ENCODE measurements around the gene YBX3. TPM values are rescaled to one million over a fixed set of nuclear protein-coding genes. Genes with fewer than 3 reads are reported as not detected.

The YBX3 gene
- polyA plus RNA-seq, 1 donor from 2014 or later = 3.4 TPM

DNA sequence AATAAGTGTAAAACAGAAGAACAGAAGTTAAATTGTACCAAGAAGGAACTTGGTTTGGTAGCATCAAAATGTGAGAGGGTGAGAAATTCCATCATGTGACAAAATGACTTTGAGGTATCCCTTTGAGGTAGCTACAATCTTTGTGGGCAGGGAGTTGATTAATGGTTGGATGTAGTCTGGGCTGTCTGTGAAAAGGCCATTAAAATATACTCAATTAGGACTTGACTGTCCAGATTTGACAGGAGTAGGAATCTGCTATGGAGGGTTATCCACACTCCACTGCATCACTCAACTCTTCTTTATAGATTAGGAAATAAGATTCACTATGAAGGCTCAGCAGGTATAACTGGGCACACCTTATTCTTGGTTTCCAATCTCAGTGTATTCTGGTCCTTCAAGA is 7.4 kb upstream of the YBX3 start:
- TF ChIP-seq CTCF (IDR thresholded peaks at IDR 0.05; ENCODE audit: poor library complexity, severe bottlenecking) (no peak), POLR2AphosphoS5 (IDR thresholded peaks at IDR 0.05) (no peak), EZH2 (IDR thresholded peaks at IDR 0.05; ENCODE audit: borderline replicate concordance, insufficient read depth, low read length, poor library complexity, severe bottlenecking) (no peak), EP300 (conservative IDR thresholded peaks at IDR 0.05; ENCODE audit: poor library complexity, severe bottlenecking) (no peak)
- H3F3A ChIP-seq (ENCODE audit: insufficient read depth, low read length, poor library complexity, severe bottlenecking) = no peaks in the 10 kb centered on the region
- H3K9ac ChIP-seq (ENCODE audit: low read length) = no peak overlapping the region
- no peak overlapping the region for H2AFZ ChIP-seq (ENCODE audit: low read depth, low read length)
- H4K20me1 ChIP-seq (ENCODE audit: insufficient read depth) = no peaks in the 10 kb centered on the region
- H3K79me2 ChIP-seq (replicated peaks; ENCODE audit: insufficient read depth, low read length) = no peaks in the 10 kb centered on the region
- H3K27ac ChIP-seq (ENCODE audit: low read length) = no peak overlapping the region
- H3K9me3 ChIP-seq (ENCODE audit: low read length) = no peaks in the 10 kb centered on the region
- H3K36me3 ChIP-seq (ENCODE audit: insufficient read depth, low read length) = no peaks in the 10 kb centered on the region
- H3K4me2 ChIP-seq (ENCODE audit: low read length) = no peak overlapping the region
- no peaks in the 10 kb centered on the region for H3K27me3 ChIP-seq (ENCODE audit: insufficient read depth, low read depth, low read length)
- no peak overlapping the region for H3K4me3 ChIP-seq (ENCODE audit: low read length)
- no peaks in the 10 kb centered on the region for H3K9me2 ChIP-seq (ENCODE audit: insufficient read depth, low read length)

- H3F3A ChIP-seq (ENCODE audit: insufficient read depth, low read length, poor library complexity, severe bottlenecking) = no peaks in the 10 kb centered on the region
- H3K27ac ChIP-seq (ENCODE audit: low read length) = no peak overlapping the region
- TF ChIP-seq TAF1 (IDR thresholded peaks at IDR 0.05; ENCODE audit: low read depth) (no peak), MXI1 (conservative IDR thresholded peaks at IDR 0.05; ENCODE audit: poor library complexity, severe bottlenecking) (no peak), EP300 (conservative IDR thresholded peaks at IDR 0.05; ENCODE audit: poor library complexity, severe bottlenecking) (no peak)
- no peak overlapping the region for H2AFZ ChIP-seq (ENCODE audit: low read depth, low read length)
- H3K27me3 ChIP-seq (ENCODE audit: insufficient read depth, low read depth, low read length) = peaks cover 19% of the 10 kb centered on the region
- H3K4me3 ChIP-seq (ENCODE audit: low read length) = no peak overlapping the region
- no peak overlapping the region for H3K9ac ChIP-seq (ENCODE audit: low read length)
- H3K4me2 ChIP-seq (ENCODE audit: low read length) = no peak overlapping the region
- no peaks in the 10 kb centered on the region for H3K36me3 ChIP-seq (ENCODE audit: insufficient read depth, low read length)
- H3K9me3 ChIP-seq (ENCODE audit: low read length) = no peaks in the 10 kb centered on the region
- H3K79me2 ChIP-seq (replicated peaks; ENCODE audit: insufficient read depth, low read length) = no peaks in the 10 kb centered on the region
- H3K9me2 ChIP-seq (ENCODE audit: insufficient read depth, low read length) = no peaks in the 10 kb centered on the region
- no peaks in the 10 kb centered on the region for H4K20me1 ChIP-seq (ENCODE audit: insufficient read depth)
Measured at GRCh38 chr12:10728091-10728490, 5.0 kb upstream of the YBX3 start.

GRCh38 chr12:10726945-10727344 is 3.8 kb upstream of the YBX3 start:
- Histone ChIP-seq H2AFZ (ENCODE audit: low read depth, low read length) (no peak overlapping the region), H3K9ac (ENCODE audit: low read length) (no peak overlapping the region), H3K4me3 (ENCODE audit: low read length) (no peak overlapping the region), H3K27ac (ENCODE audit: low read length) (no peak overlapping the region), H3K36me3 (ENCODE audit: insufficient read depth, low read length) (no peaks in the 10 kb centered on the region), H3K27me3 (ENCODE audit: insufficient read depth, low read depth, low read length) (peaks cover 27% of the 10 kb centered on the region), H3K9me2 (ENCODE audit: insufficient read depth, low read length) (no peaks in the 10 kb centered on the region), H3K79me2 (replicated peaks; ENCODE audit: insufficient read depth, low read length) (no peaks in the 10 kb centered on the region), H3K9me3 (ENCODE audit: low read length) (no peaks in the 10 kb centered on the region), H4K20me1 (ENCODE audit: insufficient read depth) (no peaks in the 10 kb centered on the region), H3K4me2 (ENCODE audit: low read length) (no peak overlapping the region), H3F3A (ENCODE audit: insufficient read depth, low read length, poor library complexity, severe bottlenecking) (no peaks in the 10 kb centered on the region)
- TF ChIP-seq RAD21 (conservative IDR thresholded peaks at IDR 0.05) = no peak
- no peak for TF ChIP-seq SMC3 (conservative IDR thresholded peaks at IDR 0.05; ENCODE audit: poor library complexity)
- TF ChIP-seq TAF1 (IDR thresholded peaks at IDR 0.05; ENCODE audit: low read depth) = no peak
- no peak for TF ChIP-seq EZH2 (IDR thresholded peaks at IDR 0.05; ENCODE audit: borderline replicate concordance, insufficient read depth, low read length, poor library complexity, severe bottlenecking)
- TF ChIP-seq EP300 (conservative IDR thresholded peaks at IDR 0.05; ENCODE audit: poor library complexity, severe bottlenecking) = no peak
- no peak for TF ChIP-seq REST (IDR thresholded peaks at IDR 0.05; ENCODE audit: borderline replicate concordance)
- no peak for TF ChIP-seq POLR2AphosphoS5 (IDR thresholded peaks at IDR 0.05)
- no peak for TF ChIP-seq CTCF (IDR thresholded peaks at IDR 0.05; ENCODE audit: poor library complexity, severe bottlenecking)
- no peak for TF ChIP-seq MXI1 (conservative IDR thresholded peaks at IDR 0.05; ENCODE audit: poor library complexity, severe bottlenecking)

All from neural cell (in vitro differentiated cells).